ENCODE data around the gene PCNX3.

Gene PCNX3

GRCh38 chr11:65615229-65615949 lies at the start of gene PCNX3:
Gene PCNX3 (plus strand): TSS chr11:65615776. CDS start chr11:65616312, 536 bp downstream.
- Mint-ChIP-seq H3K27ac (peak within 1 kb of the TSS; percentile 95), H3K4me3 (peak within 1 kb of the TSS; percentile 91), H3K4me1 (ENCODE audit: low read depth) (peaks cover 54% of the 10 kb centered on the region), H3K27me3 (no peaks in the 10 kb centered on the region), H3K9me3 (no peaks in the 10 kb centered on the region), H3K36me3 (ENCODE audit: low read depth) (peaks cover 93% of the 10 kb centered on the region)
- intact Hi-C loops (cut with micrococcal nuclease): loop anchor here (1.0 to 2.0 kb wide), 3 partner anchors 37 to 48 kb away; no protein-coding TSS in a partner anchor

DNA sequence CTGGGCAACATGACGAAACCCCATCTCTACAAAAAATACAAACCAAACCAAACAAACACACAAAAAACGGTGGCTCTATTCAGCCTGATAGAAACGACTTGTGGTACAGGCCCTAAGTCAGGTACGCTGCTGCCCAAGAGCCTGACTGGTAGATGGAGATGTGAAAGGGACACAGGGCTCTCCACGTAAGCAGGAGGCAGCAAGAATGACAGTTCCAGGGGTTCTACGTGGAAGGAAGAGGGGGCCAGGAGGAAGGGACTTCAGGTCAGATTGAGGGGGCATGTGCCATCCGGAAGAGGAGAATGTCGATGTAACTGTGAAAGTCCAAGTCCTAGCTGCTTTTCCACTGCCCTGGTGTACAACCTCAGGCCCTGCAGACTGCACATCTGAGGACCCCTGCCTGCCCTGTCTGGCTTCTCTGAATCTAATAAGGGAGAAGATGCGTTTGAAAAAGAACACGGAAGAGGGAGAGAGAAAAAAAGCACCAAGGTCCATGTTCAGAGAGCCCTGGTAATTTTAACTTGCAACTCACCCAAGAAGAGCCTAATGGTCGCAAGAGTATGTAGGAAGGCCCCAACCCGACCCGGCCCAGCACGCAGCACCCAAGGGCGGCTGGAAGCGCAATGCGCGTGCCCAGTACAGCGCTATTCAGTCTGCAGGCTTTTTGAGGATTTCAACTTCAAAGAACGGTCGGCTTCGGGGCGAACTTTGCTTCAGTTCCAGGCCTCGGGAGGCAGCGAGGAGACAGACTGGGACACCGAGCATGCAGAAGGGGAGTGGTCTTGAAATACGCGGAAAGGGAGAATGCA lies 46.2 kb upstream of the PCNX3 start:
- intact Hi-C loops (cut with micrococcal nuclease): loop anchor here (2.0 kb wide), 1 partner anchor 23 kb away; no protein-coding TSS in a partner anchor
- peaks cover 73% of the 10 kb centered on the region for H3K4me1 Mint-ChIP-seq (ENCODE audit: low read depth)
- peak overlapping the region; percentile 96 for H3K4me3 Mint-ChIP-seq
- H3K27me3 Mint-ChIP-seq: no peaks in the 10 kb centered on the region
- peak overlapping the region; percentile 94 for H3K27ac Mint-ChIP-seq
- H3K36me3 Mint-ChIP-seq (ENCODE audit: low read depth): peaks cover 67% of the 10 kb centered on the region
- no peaks in the 10 kb centered on the region for H3K9me3 Mint-ChIP-seq

- intact Hi-C loops (cut with micrococcal nuclease): loop anchor here (1.0 to 2.0 kb wide), 2 partner anchors 23 to 30 kb away; no protein-coding TSS in a partner anchor
- Mint-ChIP-seq H3K4me3 (peak within 1 kb of the TSS; percentile 96), H3K27ac (peak within 1 kb of the TSS; percentile 94), H3K27me3 (no peaks in the 10 kb centered on the region), H3K9me3 (no peaks in the 10 kb centered on the region), H3K4me1 (ENCODE audit: low read depth) (peaks cover 75% of the 10 kb centered on the region), H3K36me3 (ENCODE audit: low read depth) (peaks cover 74% of the 10 kb centered on the region)
Measured at GRCh38 chr11:65569973-65570918, 45.3 kb upstream of the PCNX3 start, which contains the start of gene ZNRD2. Gene ZNRD2 (plus strand): TSS chr11:65570477. CDS start chr11:65570492, 15 bp downstream.

DNA sequence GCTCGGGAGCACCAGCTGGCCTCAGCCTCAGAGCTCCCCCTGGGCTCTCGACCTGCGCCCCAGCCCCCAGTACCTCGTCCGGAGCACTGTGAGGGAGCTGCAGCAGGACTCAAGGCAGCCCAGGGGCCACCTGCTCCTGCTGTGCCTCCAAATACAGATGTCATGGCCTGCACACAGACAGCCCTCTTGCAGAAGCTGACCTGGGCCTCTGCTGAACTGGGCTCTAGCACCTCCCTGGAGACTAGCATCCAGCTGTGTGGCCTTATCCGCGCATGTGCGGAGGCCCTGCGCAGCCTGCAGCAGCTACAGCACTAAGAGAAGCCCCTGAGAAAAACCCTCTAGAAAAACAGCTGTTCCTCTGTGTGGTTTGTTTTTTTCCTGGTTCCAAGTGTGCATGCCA lies 44.2 kb upstream of the PCNX3 start:
- Mint-ChIP-seq H3K27ac (peak overlapping the region; percentile 94), H3K9me3 (no peaks in the 10 kb centered on the region), H3K36me3 (ENCODE audit: low read depth) (peaks cover 83% of the 10 kb centered on the region), H3K27me3 (no peaks in the 10 kb centered on the region), H3K4me1 (ENCODE audit: low read depth) (peaks cover 67% of the 10 kb centered on the region), H3K4me3 (peak overlapping the region; percentile 96)
- intact Hi-C loops (cut with micrococcal nuclease): no loop called here

GRCh38 chr11:65571940-65572339 lies 43.6 kb upstream of the PCNX3 start:
- H3K27ac Mint-ChIP-seq: peak overlapping the region; percentile 94
- H3K27me3 Mint-ChIP-seq: no peaks in the 10 kb centered on the region
- peaks cover 83% of the 10 kb centered on the region for H3K36me3 Mint-ChIP-seq (ENCODE audit: low read depth)
- intact Hi-C loops (cut with micrococcal nuclease): no loop called here
- H3K9me3 Mint-ChIP-seq: no peaks in the 10 kb centered on the region
- peak overlapping the region; percentile 96 for H3K4me3 Mint-ChIP-seq
- H3K4me1 Mint-ChIP-seq (ENCODE audit: low read depth): peaks cover 64% of the 10 kb centered on the region

DNA sequence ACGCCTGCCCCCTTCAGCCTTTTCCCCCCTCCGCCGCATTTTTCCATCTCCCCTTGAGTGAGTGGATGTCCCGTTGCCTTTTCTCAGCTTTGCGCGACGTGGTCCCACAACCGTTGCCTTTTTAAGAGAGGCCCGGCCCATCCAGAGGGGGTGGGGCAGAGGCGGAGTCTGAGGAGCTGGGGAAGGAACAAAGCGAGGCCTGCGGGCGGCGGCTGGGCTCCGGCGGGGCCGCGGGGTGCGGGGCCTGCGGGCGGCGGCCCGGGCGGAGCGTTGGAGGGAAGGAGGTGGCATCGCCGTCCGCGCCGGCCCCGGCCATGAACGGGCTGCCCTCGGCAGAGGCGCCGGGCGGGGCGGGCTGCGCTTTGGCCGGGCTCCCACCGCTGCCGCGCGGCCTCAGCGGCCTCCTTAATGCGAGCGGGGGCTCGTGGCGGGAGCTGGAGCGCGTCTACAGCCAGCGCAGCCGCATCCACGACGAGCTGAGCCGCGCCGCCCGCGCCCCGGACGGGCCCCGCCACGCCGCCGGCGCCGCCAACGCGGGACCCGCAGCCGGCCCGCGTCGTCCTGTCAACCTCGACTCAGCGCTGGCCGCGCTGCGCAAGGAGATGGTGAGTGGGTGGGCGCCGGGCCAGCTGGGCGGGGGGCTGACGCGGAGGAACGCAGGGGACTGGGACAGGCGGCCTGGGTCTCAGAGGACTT lies 43.1 kb upstream of the PCNX3 start, which contains the start of gene FAM89B:
FAM89B (plus strand) TSS at position 183 of the 696 bp plus-strand sequence; CDS start at position 315, 132 bp downstream.
- intact Hi-C loops (cut with micrococcal nuclease): no loop called here
- no peaks in the 10 kb centered on the region for H3K27me3 Mint-ChIP-seq
- peak within 1 kb of the TSS; percentile 96 for H3K4me3 Mint-ChIP-seq
- H3K27ac Mint-ChIP-seq: peak within 1 kb of the TSS; percentile 94
- H3K4me1 Mint-ChIP-seq (ENCODE audit: low read depth): peaks cover 64% of the 10 kb centered on the region
- H3K9me3 Mint-ChIP-seq: no peaks in the 10 kb centered on the region
- peaks cover 86% of the 10 kb centered on the region for H3K36me3 Mint-ChIP-seq (ENCODE audit: low read depth)

- intact Hi-C loops (cut with micrococcal nuclease): loop anchor here (1.0 kb wide), 2 partner anchors 15 to 42 kb away; partner anchors contain the start of gene PCNX3
Measured at GRCh38 chr11:65573391-65574079, 42.0 kb upstream of the PCNX3 start.

DNA sequence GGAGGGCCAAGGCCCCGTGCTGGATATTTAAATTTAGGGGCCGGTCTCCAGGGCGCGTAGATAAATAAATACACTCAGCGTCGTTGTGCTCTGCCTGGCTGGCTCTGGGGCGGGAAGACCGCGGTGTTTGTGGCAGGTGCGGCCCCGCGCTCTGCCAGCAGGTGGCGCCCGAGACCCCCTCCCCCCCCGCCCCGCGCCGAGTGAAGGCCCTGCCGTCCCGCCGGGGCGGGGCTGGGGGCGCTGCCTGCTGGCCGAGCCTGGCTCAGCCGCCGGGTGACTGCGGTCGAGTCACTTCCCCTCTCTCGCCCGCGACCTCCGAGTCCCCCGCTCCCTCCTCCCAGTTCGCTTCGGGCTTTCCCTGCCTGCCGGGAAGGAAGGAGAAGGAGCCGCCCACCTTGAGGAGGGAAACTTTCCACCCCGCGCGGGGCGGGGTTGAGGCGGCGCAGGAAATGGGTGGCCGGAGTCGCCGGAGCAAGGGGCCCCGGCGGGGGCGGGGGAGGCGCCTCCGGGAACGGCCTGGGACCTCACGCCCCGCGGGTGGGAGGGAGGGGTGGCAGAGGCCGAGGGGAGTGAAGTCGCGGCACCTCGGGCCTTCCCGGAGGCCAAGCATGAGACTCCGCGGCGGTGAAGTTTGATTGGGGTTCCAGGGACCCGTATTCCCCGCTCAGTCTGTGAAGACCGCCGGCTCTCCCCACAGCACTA lies 41.3 kb upstream of the PCNX3 start:
- H3K4me3 Mint-ChIP-seq: peak overlapping the region; percentile 86
- H3K36me3 Mint-ChIP-seq (ENCODE audit: low read depth): peaks cover 86% of the 10 kb centered on the region
- intact Hi-C loops (cut with micrococcal nuclease): loop anchor here (1.0 kb wide), 2 partner anchors 14 to 41 kb away; partner anchors contain the start of gene PCNX3
- H3K9me3 Mint-ChIP-seq: no peaks in the 10 kb centered on the region
- H3K4me1 Mint-ChIP-seq (ENCODE audit: low read depth): peaks cover 67% of the 10 kb centered on the region
- peak overlapping the region; percentile 90 for H3K27ac Mint-ChIP-seq
- H3K27me3 Mint-ChIP-seq: no peaks in the 10 kb centered on the region

More at GRCh38 chr11:65573391-65574079, 42.0 kb upstream of the PCNX3 start:
- no peaks in the 10 kb centered on the region for H3K9me3 Mint-ChIP-seq
- peak overlapping the region; percentile 90 for H3K27ac Mint-ChIP-seq
- H3K36me3 Mint-ChIP-seq (ENCODE audit: low read depth): peaks cover 86% of the 10 kb centered on the region
- peak overlapping the region; percentile 86 for H3K4me3 Mint-ChIP-seq
- peaks cover 67% of the 10 kb centered on the region for H3K4me1 Mint-ChIP-seq (ENCODE audit: low read depth)
- H3K27me3 Mint-ChIP-seq: no peaks in the 10 kb centered on the region

DNA sequence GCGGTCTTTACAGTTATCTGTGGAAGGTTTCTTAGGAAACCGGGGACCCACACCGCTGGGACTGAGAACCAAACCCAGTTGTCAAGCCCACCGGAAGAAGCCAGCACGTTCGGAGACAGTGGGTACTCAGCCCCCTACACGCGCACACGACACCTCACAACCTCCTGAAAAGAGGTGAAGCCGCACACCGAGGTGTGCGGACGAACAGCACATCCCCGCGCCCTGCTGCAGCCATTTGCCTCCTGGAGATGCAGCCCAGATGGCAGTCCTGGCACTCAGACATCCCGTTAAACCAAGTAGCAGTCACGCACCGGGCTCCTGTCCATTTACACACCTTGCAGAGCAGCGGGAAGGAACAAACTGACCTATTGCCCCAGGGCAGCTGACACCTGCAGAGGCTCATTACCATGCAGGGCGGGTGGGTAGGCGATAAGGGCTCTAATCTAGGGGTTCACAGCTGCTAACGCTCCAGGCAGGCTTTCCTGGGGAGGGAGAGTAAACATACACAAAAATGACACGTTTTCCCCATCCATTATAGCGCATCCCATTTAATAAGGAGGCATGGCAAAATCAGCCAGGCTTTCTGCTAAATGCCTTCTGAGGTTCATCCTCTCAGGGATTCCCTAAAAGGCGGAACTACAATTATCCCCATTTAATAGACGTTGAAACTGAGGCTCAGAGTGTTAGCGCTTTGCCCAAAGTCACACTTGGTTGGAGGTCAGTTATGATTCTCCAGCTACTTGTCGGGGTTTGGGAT lies 40.6 kb upstream of the PCNX3 start:
- peaks cover 68% of the 10 kb centered on the region for H3K4me1 Mint-ChIP-seq (ENCODE audit: low read depth)
- peak overlapping the region; percentile 86 for H3K4me3 Mint-ChIP-seq
- H3K36me3 Mint-ChIP-seq (ENCODE audit: low read depth): peaks cover 86% of the 10 kb centered on the region
- intact Hi-C loops (cut with micrococcal nuclease): loop anchor here (1.0 kb wide), 2 partner anchors 13 to 40 kb away; partner anchors contain the start of gene PCNX3
- H3K27ac Mint-ChIP-seq: peak overlapping the region; percentile 90
- no peaks in the 10 kb centered on the region for H3K27me3 Mint-ChIP-seq
- no peaks in the 10 kb centered on the region for H3K9me3 Mint-ChIP-seq

- peak within 1 kb of the TSS; percentile 90 for H3K27ac Mint-ChIP-seq
- no peaks in the 10 kb centered on the region for H3K9me3 Mint-ChIP-seq
- no peaks in the 10 kb centered on the region for H3K27me3 Mint-ChIP-seq
- intact Hi-C loops (cut with micrococcal nuclease): no loop called here
- peaks cover 87% of the 10 kb centered on the region for H3K36me3 Mint-ChIP-seq (ENCODE audit: low read depth)
- peak within 1 kb of the TSS; percentile 92 for H3K4me3 Mint-ChIP-seq
- peaks cover 70% of the 10 kb centered on the region for H3K4me1 Mint-ChIP-seq (ENCODE audit: low read depth)
Measured at GRCh38 chr11:65575568-65576231, 39.9 kb upstream of the PCNX3 start, which contains the start of gene EHBP1L1. Gene EHBP1L1 (plus strand): TSS chr11:65576053. CDS start chr11:65576303, 250 bp downstream.
